GM18870 (cell line): Measurements from ENCODE around the gene ERGIC2.
"Not testable (repeated sequence)": the region's sequence is repeated elsewhere in the genome, so short reads cannot be mapped to it uniquely, and the experiment has no call there.

ENCODE experiments used
- ATAC-seq: cut with Tn5 transposase; IDR thresholded peaks from one replicate; pipeline ENCODE4 v1.9.1; 2021; ENCODE audit warnings: moderate library complexity; ENCODE audit not compliant: unreplicated experiment

Gene ERGIC2

GRCh38 chr12:29380536-29381523, at the start of gene ERGIC2:
TSS of gene ERGIC2 (minus strand) at chr12:29381172. CDS start at chr12:29371633, 9,539 bp downstream.
- peak; percentile 98 for ATAC-seq

GRCh38 chr12:29430716-29431044, 49.7 kb upstream of the ERGIC2 start:
- no peak for ATAC-seq

GRCh38 chr12:29429999-29430715, 49.2 kb upstream of the ERGIC2 start:
- no peak for ATAC-seq

- ATAC-seq: peak; percentile 53
These were observed 47.7 kb upstream of the ERGIC2 start for GRCh38 chr12:29428633-29429032.

- ATAC-seq: peak; percentile 97
These were observed 47.0 kb upstream of the ERGIC2 start for GRCh38 chr12:29427964-29428363.

GRCh38 chr12:29426498-29426897, 45.5 kb upstream of the ERGIC2 start:
- no peak for ATAC-seq

- ATAC-seq: no peak
These were observed 44.8 kb upstream of the ERGIC2 start for GRCh38 chr12:29425722-29426121.

GRCh38 chr12:29416748-29417147, 35.8 kb upstream of the ERGIC2 start:
- no peak for ATAC-seq

- no peak for ATAC-seq
These were observed 34.1 kb upstream of the ERGIC2 start for GRCh38 chr12:29415111-29415510.

- no peak for ATAC-seq
These were observed 33.4 kb upstream of the ERGIC2 start for GRCh38 chr12:29414368-29414767.

- ATAC-seq: no peak
These were observed 24.6 kb upstream of the ERGIC2 start for GRCh38 chr12:29405561-29405960.

- no peak for ATAC-seq
These were observed 23.0 kb upstream of the ERGIC2 start for GRCh38 chr12:29403991-29404390.

GRCh38 chr12:29402437-29402836, 21.5 kb upstream of the ERGIC2 start:
- ATAC-seq: no peak

- no peak for ATAC-seq
These were observed 17.5 kb upstream of the ERGIC2 start for GRCh38 chr12:29398495-29398894.

GRCh38 chr12:29396774-29397173, 15.8 kb upstream of the ERGIC2 start:
- ATAC-seq: no peak

GRCh38 chr12:29395356-29395755, 14.4 kb upstream of the ERGIC2 start:
- ATAC-seq: no peak

GRCh38 chr12:29390419-29390818, 9.4 kb upstream of the ERGIC2 start:
- not testable (repeated sequence) for ATAC-seq

- no peak for ATAC-seq
These were observed 8.4 kb upstream of the ERGIC2 start for GRCh38 chr12:29389295-29389919.

GRCh38 chr12:29386084-29386680, 5.2 kb upstream of the ERGIC2 start:
- ATAC-seq: not testable (repeated sequence)

GRCh38 chr12:29385194-29385593, 4.2 kb upstream of the ERGIC2 start:
- ATAC-seq: not testable (repeated sequence)

- ATAC-seq: no peak
These were observed 1.3 kb upstream of the ERGIC2 start for GRCh38 chr12:29382251-29382650.
